Ishikawa (cell line): ENCODE data around the gene DENND1C.

Experiments
- CEBPB ChIP-seq: IDR thresholded peaks from 2 replicates; pipeline ENCODE4 v1.6.1; 2012
- CREB1 ChIP-seq: IDR thresholded peaks from 2 replicates; pipeline ENCODE4 v1.6.1; 2012; ENCODE audit warnings: low read depth
- EGR1 ChIP-seq: IDR thresholded peaks from 2 replicates; pipeline ENCODE4 v1.6.1; 2012
- EP300 ChIP-seq: IDR thresholded peaks from 2 replicates; pipeline ENCODE4 v1.6.1; 2012; ENCODE audit warnings: borderline replicate concordance
- FOXM1 ChIP-seq: IDR thresholded peaks from 2 replicates; pipeline ENCODE4 v1.6.1; 2012; ENCODE audit warnings: low read depth, borderline replicate concordance
- MAX ChIP-seq: IDR thresholded peaks from 2 replicates; pipeline ENCODE4 v1.6.1; 2012
- NFIC ChIP-seq: IDR thresholded peaks from 2 replicates; pipeline ENCODE4 v1.6.1; 2012
- RAD21 ChIP-seq: IDR thresholded peaks from 2 replicates; pipeline ENCODE4 v1.6.1; 2012; ENCODE audit warnings: low read depth
- REST ChIP-seq: IDR thresholded peaks from 2 replicates; pipeline ENCODE4 v1.6.1; 2012; ENCODE audit warnings: low read depth, mild to moderate bottlenecking
- TAF1 ChIP-seq: IDR thresholded peaks from 2 replicates; pipeline ENCODE4 v1.6.1; 2012; ENCODE audit warnings: low read depth, mild to moderate bottlenecking
- TCF12 ChIP-seq: IDR thresholded peaks from 2 replicates; pipeline ENCODE4 v1.6.1; 2012; ENCODE audit warnings: low read depth
- TEAD4 ChIP-seq: IDR thresholded peaks from 2 replicates; pipeline ENCODE4 v1.6.1; 2012
- USF1 ChIP-seq: IDR thresholded peaks from 2 replicates; pipeline ENCODE4 v1.6.1; 2012
- YY1 ChIP-seq: IDR thresholded peaks from 2 replicates; pipeline ENCODE4 v1.6.1; 2012; ENCODE audit warnings: low read depth
- ZBTB7A ChIP-seq: IDR thresholded peaks from 2 replicates; pipeline ENCODE4 v1.6.1; 2012; ENCODE audit warnings: low read depth

The DENND1C gene

GRCh38 chr19:6473647-6474046 lies 7.9 kb downstream of the DENND1C start:
- TF ChIP-seq CEBPB (no peak), EP300 (no peak), REST (no peak), ZBTB7A (no peak), CREB1 (no peak), TAF1 (no peak), NFIC (no peak), FOXM1 (no peak), RAD21 (no peak), TCF12 (no peak), MAX (no peak), YY1 (no peak), USF1 (no peak), TEAD4 (no peak), EGR1 (no peak)

GRCh38 chr19:6472713-6473112 lies 8.9 kb downstream of the DENND1C start:
- TF ChIP-seq ZBTB7A (no peak), CREB1 (no peak), NFIC (no peak), TEAD4 (no peak), YY1 (no peak), MAX (no peak)

- TF ChIP-seq CREB1 = no peak
- TF ChIP-seq EP300 = no peak
- no peak for TF ChIP-seq MAX
- no peak for TF ChIP-seq TAF1
- no peak for TF ChIP-seq RAD21
- no peak for TF ChIP-seq TCF12
These were observed 10.5 kb downstream of the DENND1C start for GRCh38 chr19:6471076-6471475.

- no peak for TF ChIP-seq FOXM1
- no peak for TF ChIP-seq CEBPB
- TF ChIP-seq TEAD4 = no peak
- no peak for TF ChIP-seq NFIC
- no peak for TF ChIP-seq TAF1
- no peak for TF ChIP-seq ZBTB7A
- TF ChIP-seq YY1 = no peak
- TF ChIP-seq TCF12 = no peak
- TF ChIP-seq EP300 = no peak
- TF ChIP-seq CREB1 = no peak
- TF ChIP-seq RAD21 = no peak
- TF ChIP-seq USF1 = no peak
- no peak for TF ChIP-seq REST
These were observed 11.4 kb downstream of the DENND1C start for GRCh38 chr19:6470173-6470572.

DNA sequence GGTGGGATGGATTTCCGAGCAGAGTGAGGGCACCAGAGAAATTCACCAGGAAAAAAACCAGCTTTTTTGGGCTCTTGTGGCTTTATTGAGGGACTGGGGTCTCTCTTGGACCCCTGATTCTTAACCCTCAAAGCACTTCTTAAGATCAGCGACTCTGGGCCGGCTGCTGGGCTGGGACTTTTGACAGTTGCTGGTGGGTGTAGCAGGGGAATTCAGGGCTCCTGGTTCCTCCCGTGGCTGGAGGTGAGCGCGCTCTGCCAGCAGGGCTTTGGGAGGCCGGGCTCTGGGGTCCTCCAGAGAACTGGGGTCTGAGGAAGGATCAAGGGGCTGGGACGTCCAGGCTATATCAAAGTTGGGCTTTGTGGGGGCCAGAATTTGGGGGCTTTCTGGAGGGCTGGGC lies 14.2 kb downstream of the DENND1C start:
- TF ChIP-seq REST (no peak), YY1 (no peak)
